Adrenal gland (tissue), 12 donors: ENCODE data around the gene TMEM132D. TPM values are rescaled to one million over a fixed set of nuclear protein-coding genes. Genes with fewer than 3 reads are reported as not detected.
"Not testable (repeated sequence)": the region's sequence is repeated elsewhere in the genome, so short reads cannot be mapped to it uniquely, and the experiment has no call there.

Experiments used
- DNase-seq, 7 donors: peaks; one replicate each; pipeline ENCODE4 v3.0.0-alpha.2; 2019 to 2020
- H3K27ac ChIP-seq, 5 donors: fragments of 200-600 bp; sonication (generic) in 4 of 5; 1 replicate in 3 of 5; 2 replicates in 2 of 5; pipeline versions ENCODE4 v1.5.1 to v1.8.0; 2016 to 2020; ENCODE audit warnings: mild to moderate bottlenecking in 1 of 5
- H3K27me3 ChIP-seq: fragments of 200-600 bp; 2 replicates; pipeline ENCODE4 v1.8.0; 2021
- H3K36me3 ChIP-seq, 2 donors: fragments of 200-600 bp; replicated peaks in 1 of 2; 1 replicate in 1 of 2; 2 replicates in 1 of 2; pipeline versions ENCODE4 v1.5.1 to v1.8.0; 2018 to 2022
- H3K4me1 ChIP-seq, 2 donors: fragments of 200-600 bp; replicated peaks in 1 of 2; 1 replicate in 1 of 2; 2 replicates in 1 of 2; pipeline versions ENCODE4 v1.5.1 to v1.8.0; 2018 to 2021
- H3K4me3 ChIP-seq, 4 donors: fragments of 200-600 bp; sonication (generic) in 3 of 4; one replicate each; pipeline ENCODE4 v1.5.1; 2016 to 2018
- H3K9me3 ChIP-seq, 3 donors: fragments of 200-600 bp; sonication (generic) in 1 of 3; replicated peaks in 1 of 3; 1 replicate in 2 of 3; 2 replicates in 1 of 3; pipeline versions ENCODE4 v1.5.1 to v1.8.0; 2016 to 2021
- POLR2A ChIP-seq, 2 donors: fragments of 450-650 bp; IDR thresholded peaks; one replicate each; pipeline ENCODE4 v1.6.1; 2017; ENCODE audit warnings: antibody characterized with exemption in 2 of 2, mild to moderate bottlenecking in 2 of 2, moderate library complexity in 1 of 2
- WGBS, 4 donors: extraction: QIAGEN DNeasy Blood & Tissue Kit in 2 of 4; methylation state at CpG; one replicate each; pipeline versions ENCODE4 v1.1.5 to v1.1.7; 2013 to 2017; 5-methylcytosine and 5-hydroxymethylcytosine counted together
- intact Hi-C, 2 donors: fragments of 100-400 bp; cut with DNase I; formaldehyde crosslinking; loops; one replicate each; pipeline versions ENCODE4 v1.14.1 to v1.15.0; 2022 to 2023
- polyA plus RNA-seq, 3 donors: library from polyadenylated mRNA; stranded (reverse); fragments of 200-250 nt in 2 of 3; fragments of 350-450 nt in 1 of 3; fragmentation: Illumina TruSeq in 1 of 3; extraction: RNeasy Lipid Tissue Mini Kit (QIAGEN cat#74804) in 1 of 3; gene quantifications; one replicate each; pipeline ENCODE4 v1.2.3, GENCODE V29; 2013 to 2014
- total RNA-seq, 9 donors: library from RNA; depleted of rRNA in 4 of 9; stranded (reverse); fragments of >200 nt in 4 of 9; fragments of 120-200 nt in 1 of 9; fragmentation: NEBNext Ultra II Directional in 1 of 9; extraction: Animal tissue kit (Norgen Biotek cat#: 25700) in 1 of 9; gene quantifications; one replicate each; pipeline versions ENCODE4 v1.1.0 to v1.2.4, GENCODE V29; 2013 to 2023
- TF ChIP-seq, protein P1 (sequence below), 6 experiments: fragments of 450-650 bp in 4 of 6; fragments of 200-600 bp in 2 of 6; sonication (generic) in 1 of 6; IDR thresholded peaks; 1 replicate in 5 of 6; 2 replicates in 1 of 6; pipeline versions ENCODE4 v1.5.1 to v1.8.0; 2016 to 2021; ENCODE audit warnings: antibody characterized with exemption in 6 of 6, mild to moderate bottlenecking in 2 of 6, moderate library complexity in 1 of 6
- donor health status: healthy with polysubstance abuse.
- donor health status: Bipolar disorder and iron deficiency.
- donor health status: DM: yes; HTN: yes; CAD: no.
- donor health status: DM: no; HTN: no; CAD: no.
- donor health status: DM: no; HTN: no; CAD: no.
- donor health status: DM: yes; HTN: yes; CAD: no.

Gene TMEM132D
- total and polyA plus RNA-seq, 12 donors, result 0.03 to 0.83 (median 0.35) TPM; not detected in 8

DNA sequence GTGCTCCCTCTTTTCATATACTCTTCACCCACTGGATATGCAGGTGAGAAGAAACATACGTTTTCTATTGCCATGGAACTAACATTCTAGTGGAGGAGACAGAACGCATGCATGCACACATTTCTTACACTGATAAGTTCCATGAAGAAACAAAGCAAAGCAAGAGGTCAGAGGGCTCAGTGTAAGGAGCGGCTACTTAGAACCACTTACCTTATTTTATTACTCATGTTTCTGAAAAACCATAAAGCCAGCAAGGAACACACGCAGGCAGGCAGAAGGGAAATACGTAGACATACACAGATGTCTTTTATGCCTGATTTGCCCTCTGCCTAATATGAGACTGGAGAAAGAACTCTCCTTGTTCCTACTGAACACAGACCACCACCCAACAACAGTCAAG, 362.9 kb downstream of the TMEM132D start:
- no peak for TF ChIP-seq POLR2A (IDR thresholded peaks at IDR 0.05)
- TF ChIP-seq, protein P1, sequence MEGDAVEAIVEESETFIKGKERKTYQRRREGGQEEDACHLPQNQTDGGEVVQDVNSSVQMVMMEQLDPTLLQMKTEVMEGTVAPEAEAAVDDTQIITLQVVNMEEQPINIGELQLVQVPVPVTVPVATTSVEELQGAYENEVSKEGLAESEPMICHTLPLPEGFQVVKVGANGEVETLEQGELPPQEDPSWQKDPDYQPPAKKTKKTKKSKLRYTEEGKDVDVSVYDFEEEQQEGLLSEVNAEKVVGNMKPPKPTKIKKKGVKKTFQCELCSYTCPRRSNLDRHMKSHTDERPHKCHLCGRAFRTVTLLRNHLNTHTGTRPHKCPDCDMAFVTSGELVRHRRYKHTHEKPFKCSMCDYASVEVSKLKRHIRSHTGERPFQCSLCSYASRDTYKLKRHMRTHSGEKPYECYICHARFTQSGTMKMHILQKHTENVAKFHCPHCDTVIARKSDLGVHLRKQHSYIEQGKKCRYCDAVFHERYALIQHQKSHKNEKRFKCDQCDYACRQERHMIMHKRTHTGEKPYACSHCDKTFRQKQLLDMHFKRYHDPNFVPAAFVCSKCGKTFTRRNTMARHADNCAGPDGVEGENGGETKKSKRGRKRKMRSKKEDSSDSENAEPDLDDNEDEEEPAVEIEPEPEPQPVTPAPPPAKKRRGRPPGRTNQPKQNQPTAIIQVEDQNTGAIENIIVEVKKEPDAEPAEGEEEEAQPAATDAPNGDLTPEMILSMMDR (IDR thresholded peaks at IDR 0.05), result no peak
- intact Hi-C loops, result no loop called here
- no peaks in the 10 kb centered on the region for H3K27me3 ChIP-seq
- no peak overlapping the region for H3K27ac ChIP-seq
- no peaks in the 10 kb centered on the region for H3K4me1 ChIP-seq
- 75 to 84% (median 80%) methylated on average over 5 of the region's 5 CpGs for WGBS, 4 donors
- H3K4me3 ChIP-seq, result no peak overlapping the region
- DNase-seq, result no peak
- no peaks in the 10 kb centered on the region for H3K9me3 ChIP-seq
- no peaks in the 10 kb centered on the region for H3K36me3 ChIP-seq

DNA sequence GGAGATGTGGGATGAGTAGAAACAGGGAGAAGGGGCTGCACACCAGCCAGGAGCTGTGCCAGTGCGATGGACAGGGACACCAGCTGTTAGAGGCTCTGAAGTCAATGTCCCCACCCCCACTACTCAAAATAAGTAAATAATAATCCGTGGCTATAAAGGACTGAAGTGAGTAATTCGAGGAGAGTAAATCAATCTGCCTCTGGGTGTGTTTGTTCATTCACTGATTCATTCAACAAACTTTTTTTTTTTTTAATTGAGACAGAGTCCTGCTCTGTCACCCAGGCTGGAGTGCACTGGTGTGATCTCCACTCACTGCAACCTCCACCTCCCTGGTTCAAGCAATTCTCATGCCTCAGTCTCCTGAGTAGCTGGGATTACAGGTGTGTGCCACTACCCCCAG, 363.6 kb downstream of the TMEM132D start:
- no peak overlapping the region for H3K27ac ChIP-seq
- no peaks in the 10 kb centered on the region for H3K4me1 ChIP-seq
- DNase-seq, result no peak
- no peaks in the 10 kb centered on the region for H3K36me3 ChIP-seq
- H3K27me3 ChIP-seq, result no peaks in the 10 kb centered on the region
- 57 to 62% (median 59%) methylated on average over 3 of the region's 3 CpGs for WGBS, 4 donors
- H3K9me3 ChIP-seq, result no peaks in the 10 kb centered on the region
- no peak overlapping the region for H3K4me3 ChIP-seq
- TF ChIP-seq POLR2A (IDR thresholded peaks at IDR 0.05), result no peak
- TF ChIP-seq, protein P1 (IDR thresholded peaks at IDR 0.05), result no peak
- intact Hi-C loops, result no loop called here

DNA sequence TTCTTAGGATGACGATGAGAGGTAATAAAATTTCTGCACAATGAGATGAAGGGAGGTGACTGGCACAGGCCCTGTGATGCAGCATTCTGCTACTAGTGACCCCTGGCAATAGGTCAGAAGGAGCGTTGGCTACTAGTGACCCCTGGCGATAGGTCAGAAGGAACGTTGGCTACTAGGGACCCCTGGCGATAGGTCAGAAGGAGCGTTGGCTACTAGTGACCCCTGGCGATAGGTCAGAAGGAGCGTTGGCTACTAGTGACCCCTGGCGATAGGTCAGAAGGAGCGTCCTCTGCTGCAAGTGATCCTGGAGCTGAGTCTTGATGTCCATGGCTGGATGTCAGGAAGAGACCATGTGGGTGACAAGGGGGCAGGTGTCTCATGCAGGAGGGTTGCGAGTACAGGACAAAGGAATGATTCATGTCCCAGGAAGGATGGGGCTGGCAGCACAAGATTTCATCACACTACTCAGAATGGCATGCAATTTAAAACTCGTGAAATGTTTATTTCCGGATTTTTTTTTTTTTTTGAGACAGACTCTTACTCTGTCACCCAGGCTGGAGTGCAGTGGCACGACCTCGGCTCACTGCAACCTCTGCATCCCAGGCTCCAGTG, 365.0 kb downstream of the TMEM132D start:
- WGBS, 4 donors, result 76 to 90% (median 88%) methylated on average over 15 of the region's 15 CpGs
- H3K27me3 ChIP-seq, H3K4me1 ChIP-seq, H3K4me3 ChIP-seq, intact Hi-C loops, H3K27ac ChIP-seq, H3K36me3 ChIP-seq, H3K9me3 ChIP-seq: not testable (repeated sequence)
- peak in 2 of 7 donors; percentile 15 to 22 for DNase-seq

DNA sequence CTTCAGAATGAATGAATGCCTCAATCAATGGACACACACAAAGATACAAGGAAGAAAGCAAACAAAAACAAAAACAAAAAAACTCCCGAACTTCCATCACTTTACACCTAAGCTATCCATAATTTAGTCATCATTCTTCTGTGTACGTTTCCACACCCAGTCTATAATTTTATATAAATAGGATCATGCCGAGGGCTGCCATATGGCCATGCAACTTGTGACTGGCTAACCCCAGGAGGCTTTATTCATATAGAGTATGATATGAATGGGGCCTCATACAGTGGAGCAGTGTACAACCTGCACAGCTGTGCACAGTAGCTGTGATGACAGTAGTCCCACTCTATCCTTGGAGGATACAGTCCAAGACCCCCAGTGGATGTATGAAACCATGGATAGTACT, 365.7 kb downstream of the TMEM132D start:
- Histone ChIP-seq H3K9me3 (no peaks in the 10 kb centered on the region), H3K4me3 (no peak overlapping the region), H3K36me3 (no peaks in the 10 kb centered on the region), H3K27ac (no peak overlapping the region), H3K27me3 (no peaks in the 10 kb centered on the region), H3K4me1 (no peaks in the 10 kb centered on the region)
- DNase-seq, result no peak
- intact Hi-C loops, result no loop called here
- TF ChIP-seq POLR2A (IDR thresholded peaks at IDR 0.05), result no peak
- TF ChIP-seq, protein P1 (IDR thresholded peaks at IDR 0.05), result no peak
- WGBS, 4 donors, result 50 to 71% (median 60%) methylated on average over 3 of the region's 3 CpGs
